K562 (cell line): ENCODE results near the gene CD101. TPM values are rescaled to one million over a fixed set of nuclear protein-coding genes. Genes with fewer than 3 reads are reported as not detected.

ENCODE experiments used
- CBX8 ChIP-seq: fragments of 200-600 bp; sonication (generic); IDR thresholded peaks from 2 replicates; pipeline ENCODE4 v1.6.1; 2012; ENCODE audit warnings: borderline replicate concordance, mixed run types, low read depth, mild to moderate bottlenecking, moderate library complexity, mixed read lengths, low read length, control low read depth, inconsistent platforms; ENCODE audit not compliant: poor library complexity, severe bottlenecking; ENCODE audit errors: extremely low read depth
- DACH1 ChIP-seq: fragments of 450-650 bp; IDR thresholded peaks from 2 replicates; pipeline ENCODE4 v1.6.1; 2018; ENCODE audit not compliant: partially characterized antibody
- EGR1 ChIP-seq: fragments of 450-650 bp; conservative IDR thresholded peaks from 2 replicates; pipeline ENCODE4 v1.6.1; 2017; ENCODE audit warnings: mild to moderate bottlenecking
- NR3C1 ChIP-seq: sonication (generic); formaldehyde crosslinking; IDR thresholded peaks from 2 replicates; pipeline ENCODE4 v1.8.1; 2022; ENCODE audit warnings: missing genetic modification reagents
- POLR2B ChIP-seq: fragments of 450-650 bp; IDR thresholded peaks from 2 replicates; pipeline ENCODE4 v1.6.1; 2018; ENCODE audit warnings: low read depth; ENCODE audit not compliant: partially characterized antibody
- PRDM10 ChIP-seq: fragments of 450-650 bp; IDR thresholded peaks from 2 replicates; pipeline ENCODE4 v1.6.1; 2018; ENCODE audit not compliant: partially characterized antibody
- RBM39 ChIP-seq: fragments of 200-400 bp; formaldehyde crosslinking; optimal IDR thresholded peaks from 2 replicates; pipeline ENCODE3; 2018; ENCODE audit warnings: low read depth, low read length
- TAF9B ChIP-seq: fragments of 450-650 bp; IDR thresholded peaks from 2 replicates; pipeline ENCODE4 v1.6.1; 2018; ENCODE audit warnings: mild to moderate bottlenecking; ENCODE audit not compliant: partially characterized antibody
- UBTF ChIP-seq, 2 experiments: IDR thresholded peaks; 2 replicates each; pipeline ENCODE4 v1.6.1; 2012; ENCODE audit warnings: improper control_type of control experiment in 2 of 2, low read depth in 2 of 2, low read length in 2 of 2, borderline replicate concordance in 1 of 2
- ZBTB33 ChIP-seq: sonication (generic); formaldehyde crosslinking; IDR thresholded peaks from 2 replicates; pipeline ENCODE4 v1.8.1; 2023; ENCODE audit warnings: mild to moderate bottlenecking, missing genetic modification reagents
- ZBTB49 ChIP-seq: sonication (generic); formaldehyde crosslinking; IDR thresholded peaks from 2 replicates; pipeline ENCODE4 v1.8.0; 2022; ENCODE audit warnings: missing genetic modification reagents, mild to moderate bottlenecking, borderline replicate concordance
- ZNF511 ChIP-seq: sonication (generic); formaldehyde crosslinking; IDR thresholded peaks from 2 replicates; pipeline ENCODE4 v1.8.0; 2022; ENCODE audit warnings: mild to moderate bottlenecking, missing genetic modification reagents
- polyA plus RNA-seq, 8 experiments: library from polyadenylated mRNA; depleted of rRNA in 4 of 8; stranded (reverse) in 5 of 8; unstranded in 3 of 8; fragments of >200 nt; fragmentation: Nextera tagmentation in 2 of 8; fragmentation: Illumina TruSeq in 1 of 8; extraction: Ambion mirVana in 2 of 8; extraction: Trizol in 1 of 8; gene quantifications; 2 replicates each; pipeline versions ENCODE4 v1.2.1 to v1.2.3, GENCODE V29; 2011 to 2014; ENCODE audit warnings: inconsistent platforms in 1 of 8, missing spikeins in 1 of 8
- total RNA-seq, 7 experiments: library from RNA; depleted of rRNA in 6 of 7; stranded (reverse); fragments of >200 nt in 6 of 7; fragmentation: Illumina TruSeq in 2 of 7; extraction: Trizol in 2 of 7; gene quantifications; 2 replicates each; pipeline versions ENCODE4 v1.2.1 to v1.2.3, GENCODE V29; 2011 to 2021; ENCODE audit warnings: low replicate concordance in 1 of 7

Gene CD101
- total and polyA plus RNA-seq, 9 of the 15 experiments (the other 6 are each of a cell fraction or from before 2014, with no cell fraction given) = 0.04 to 1.1 (median 0.20) TPM

GRCh38 chr1:117059678-117060440 lies 58.3 kb downstream of the CD101 start, which contains the start of gene TTF2 (continued):
- TF ChIP-seq ZNF511 (CRISPR knock-in tag) (peak; percentile 77; the same call in 1 of the 2 replicates), TAF9B (peak; percentile 62), POLR2B (peak; percentile 78), DACH1 (no peak), EGR1 (peak; percentile 68), UBTF (IDR thresholded peaks at IDR 0.05; ENCODE audit: borderline replicate concordance in 1 of 2, low read depth in 2 of 2, low read length in 2 of 2) (peak in 1 of 2 experiments; percentile 53; a peak in 1 of 4 replicates), RBM39 (no peak), ZBTB49 (CRISPR knock-in tag) (no peak), PRDM10 (no peak), ZBTB33 (CRISPR knock-in tag) (0 out of 2 replicates have a peak, but pooled peaks have one; percentile 21), NR3C1 (CRISPR knock-in tag) (no peak), CBX8 (no peak)
